GM12878 (cell line): ENCODE data around the gene DIP2B. TPM values are rescaled to one million over a fixed set of nuclear protein-coding genes. Genes with fewer than 3 reads are reported as not detected.

Experiments
- ATAC-seq: fragments of 200-7000 bp; cut with Tn5 transposase; 3 replicates; pipeline ENCODE4 v1.9.1; 2020; ENCODE audit warnings: mild to moderate bottlenecking, moderate library complexity
- BruUV-seq: library from RNA; stranded (reverse); fragments of 400-500 nt; replicated peaks from 2 replicates; lab custom pipeline; 2021; lab: Mats Ljungman, UMichigan
- CTCF ChIA-PET: fragments of 300-600 bp; sonication (Branson Sonifier 250); formaldehyde crosslinking; extraction: SDS; loops from one replicate; lab custom pipeline; 2021; ENCODE audit warnings: inconsistent platforms; lab: Yijun Ruan, JAX
- POLR2A ChIA-PET: fragments of 350-600 bp; formaldehyde crosslinking; extraction: SDS; loops from one replicate; lab custom pipeline; 2021; ENCODE audit warnings: inconsistent platforms; lab: Charles Lee
- RAD21 ChIA-PET: fragments of 300-600 bp; sonication (Branson Sonifier 250); formaldehyde crosslinking; loops from one replicate; lab custom pipeline; 2023; ENCODE audit warnings: antibody characterized with exemption; ENCODE audit not compliant: unreplicated experiment; lab: Charles Lee
- SMC1A ChIA-PET: fragments of 300-600 bp; sonication (Branson Sonifier 250); formaldehyde crosslinking; loops from one replicate; lab custom pipeline; 2023; ENCODE audit not compliant: unreplicated experiment, uncharacterized antibody; lab: Charles Lee
- DNase-seq: peaks from one replicate; pipeline ENCODE4 v3.0.0-alpha.2; 2011; ENCODE audit warnings: low read depth, low spot score
- FAIRE-seq: peaks from 3 replicates; lab custom pipeline; 2011; peaks lifted over from hg19 to GRCh38; lab: Jason Lieb, UNC
- H2AFZ ChIP-seq: 2 replicates; pipeline ENCODE4 v1.6.0; 2011; ENCODE audit warnings: low read depth, low read length, control low read depth; ENCODE audit not compliant: control insufficient read depth
- H3K27ac ChIP-seq: 2 replicates; pipeline ENCODE4 v1.5.1; 2011; ENCODE audit warnings: control low read depth; ENCODE audit not compliant: control insufficient read depth, insufficient read depth
- H3K27me3 ChIP-seq, 2 experiments: replicated peaks in 1 of 2; 2 replicates each; pipeline versions ENCODE4 v1.6.0 to v1.6.1; 2011; ENCODE audit warnings: low read length in 1 of 2; ENCODE audit not compliant: control insufficient read depth in 2 of 2, insufficient read depth in 2 of 2
- H3K36me3 ChIP-seq, 2 experiments: 2 replicates each; pipeline ENCODE4 v1.5.1; 2011; ENCODE audit warnings: low read length in 1 of 2; ENCODE audit not compliant: control insufficient read depth in 2 of 2, insufficient read depth in 2 of 2
- H3K4me1 ChIP-seq: 2 replicates; pipeline ENCODE4 v1.6.1; 2011; ENCODE audit warnings: mild to moderate bottlenecking, low read length, moderate library complexity, mixed read lengths; ENCODE audit not compliant: control insufficient read depth, insufficient read depth
- H3K4me2 ChIP-seq: 2 replicates; pipeline ENCODE4 v1.6.0; 2011; ENCODE audit warnings: control low read depth; ENCODE audit not compliant: control insufficient read depth, insufficient read depth
- H3K4me3 ChIP-seq: fragments of 200-600 bp; sonication (generic); 2 replicates; pipeline ENCODE4 v1.5.1; 2016
- H3K79me2 ChIP-seq: 2 replicates; pipeline ENCODE4 v1.6.0; 2011; ENCODE audit warnings: low read length; ENCODE audit not compliant: control insufficient read depth, insufficient read depth
- H3K9ac ChIP-seq: 2 replicates; pipeline ENCODE4 v1.8.0; 2011; ENCODE audit warnings: low read length, control low read depth, mixed read lengths; ENCODE audit not compliant: control insufficient read depth, insufficient read depth
- H3K9me3 ChIP-seq: replicated peaks from 3 replicates; pipeline ENCODE4 v1.5.1; 2011; ENCODE audit warnings: mild to moderate bottlenecking, low read length; ENCODE audit not compliant: control insufficient read depth, insufficient read depth
- H4K20me1 ChIP-seq: 2 replicates; pipeline ENCODE4 v1.6.0; 2011; ENCODE audit not compliant: control insufficient read depth, insufficient read depth
- BCL11A ChIP-seq: IDR thresholded peaks from 2 replicates; pipeline ENCODE4 v1.6.1; 2011; ENCODE audit warnings: low read depth, low read length
- BRCA1 ChIP-seq: IDR thresholded peaks from 2 replicates; pipeline ENCODE4 v1.6.1; 2011; ENCODE audit warnings: low read depth, low read length, improper control_type of control experiment
- CBFB ChIP-seq: IDR thresholded peaks from 2 replicates; pipeline ENCODE4 v1.6.1; 2016; ENCODE audit warnings: antibody characterized with exemption, low read depth
- CTCF ChIP-seq, 3 experiments: IDR thresholded peaks in 2 of 3; conservative IDR thresholded peaks in 1 of 3; 2 replicates each; pipeline ENCODE4 v1.5.1; 2011; ENCODE audit warnings: low read depth in 3 of 3, low read length in 3 of 3, mild to moderate bottlenecking in 3 of 3, control low read depth in 2 of 3, moderate library complexity in 2 of 3, inconsistent platforms in 1 of 3, mixed read lengths in 1 of 3; ENCODE audit not compliant: control insufficient read depth in 2 of 3, insufficient read depth in 1 of 3; ENCODE audit errors: extremely low read depth in 1 of 3
- EED ChIP-seq: sonication (generic); IDR thresholded peaks from 2 replicates; pipeline ENCODE4 v1.6.1; 2016; ENCODE audit warnings: antibody characterized with exemption, low read depth
- ESRRA ChIP-seq: IDR thresholded peaks from 2 replicates; pipeline ENCODE4 v1.6.1; 2012; ENCODE audit warnings: mild to moderate bottlenecking, low read length, improper control_type of control experiment
- GABPA ChIP-seq: IDR thresholded peaks from 2 replicates; pipeline ENCODE4 v1.6.1; 2014; ENCODE audit warnings: antibody characterized with exemption, low read depth, mild to moderate bottlenecking, inconsistent platforms
- IRF4 ChIP-seq: IDR thresholded peaks from 2 replicates; pipeline ENCODE4 v1.6.1; 2011; ENCODE audit warnings: low read depth, low read length
- IRF5 ChIP-seq: fragments of 450-650 bp; IDR thresholded peaks from 2 replicates; pipeline ENCODE4 v1.6.1; 2017; ENCODE audit warnings: borderline replicate concordance
- JUNB ChIP-seq: IDR thresholded peaks from 2 replicates; pipeline ENCODE4 v1.6.1; 2016; ENCODE audit warnings: antibody characterized with exemption, mild to moderate bottlenecking
- MEF2A ChIP-seq: IDR thresholded peaks from 2 replicates; pipeline ENCODE4 v1.6.1; 2011; ENCODE audit warnings: low read depth, mild to moderate bottlenecking, low read length, moderate library complexity; ENCODE audit not compliant: insufficient read depth
- MYB ChIP-seq: fragments of 150-350 bp; IDR thresholded peaks from 2 replicates; pipeline ENCODE4 v1.6.1; 2014; ENCODE audit warnings: mild to moderate bottlenecking, low read depth, low read length, borderline replicate concordance
- NRF1 ChIP-seq: conservative IDR thresholded peaks from 2 replicates; pipeline ENCODE4 v1.6.1; 2011; ENCODE audit warnings: mild to moderate bottlenecking, low read depth, low read length, improper control_type of control experiment
- RAD21 ChIP-seq: IDR thresholded peaks from 2 replicates; pipeline ENCODE4 v1.6.1; 2011; ENCODE audit warnings: mild to moderate bottlenecking, low read depth, low read length, moderate library complexity; ENCODE audit not compliant: insufficient read depth
- RAD51 ChIP-seq: fragments of 450-650 bp; IDR thresholded peaks from 2 replicates; pipeline ENCODE4 v1.6.1; 2016; ENCODE audit warnings: moderate library complexity, mild to moderate bottlenecking, inconsistent platforms
- RBBP5 ChIP-seq: fragments of 200-600 bp; sonication (generic); conservative IDR thresholded peaks from 2 replicates; pipeline ENCODE4 v1.6.1; 2016
- SMAD5 ChIP-seq: IDR thresholded peaks from 2 replicates; pipeline ENCODE4 v1.6.1; 2016; ENCODE audit warnings: antibody characterized with exemption, low read depth
- SUPT20H ChIP-seq: IDR thresholded peaks from 2 replicates; pipeline ENCODE4 v1.6.1; 2011; ENCODE audit warnings: low read depth, mild to moderate bottlenecking, low read length, moderate library complexity, borderline replicate concordance; ENCODE audit not compliant: control insufficient read depth
- TBL1XR1 ChIP-seq: IDR thresholded peaks from 2 replicates; pipeline ENCODE4 v1.6.1; 2012; ENCODE audit warnings: low read depth, low read length, improper control_type of control experiment
- TCF3 ChIP-seq: IDR thresholded peaks from 2 replicates; pipeline ENCODE4 v1.6.1; 2012; ENCODE audit warnings: low read depth, mild to moderate bottlenecking, low read length, borderline replicate concordance; ENCODE audit not compliant: insufficient read depth
- ZNF207 ChIP-seq: fragments of 450-650 bp; IDR thresholded peaks from 2 replicates; pipeline ENCODE4 v1.6.1; 2014; ENCODE audit warnings: antibody characterized with exemption, mild to moderate bottlenecking, borderline replicate concordance
- ZNF217 ChIP-seq: fragments of 450-650 bp; IDR thresholded peaks from 2 replicates; pipeline ENCODE4 v1.6.1; 2017; ENCODE audit warnings: antibody characterized with exemption, mild to moderate bottlenecking
- ZSCAN29 ChIP-seq: fragments of 450-650 bp; IDR thresholded peaks from 2 replicates; pipeline ENCODE4 v1.6.1; 2017; ENCODE audit warnings: mild to moderate bottlenecking, moderate library complexity
- WGBS: methylation state at CpG from one replicate; pipeline ENCODE4 v1.1.6; 2016; ENCODE audit warnings: low lambda C conversion rate; ENCODE audit not compliant: insufficient replicate concordance, insufficient coverage; ENCODE audit errors: missing lambda C conversion rate; 5-methylcytosine and 5-hydroxymethylcytosine counted together
- in situ Hi-C: fragments of 300-500 bp; cut with MboI; formaldehyde crosslinking; loops from 9 replicates; pipeline ENCODE4 v1.14.3; 2018; ENCODE audit warnings: mixed read lengths
- intact Hi-C: fragments of 100-400 bp; cut with micrococcal nuclease; formaldehyde crosslinking; loops from one replicate; pipeline ENCODE4 v1.14.2; 2022; ENCODE audit not compliant: unreplicated experiment
- polyA plus RNA-seq, 11 experiments: library from polyadenylated mRNA; depleted of rRNA in 4 of 11; unstranded in 6 of 11; stranded (reverse) in 5 of 11; fragments of >200 nt; fragmentation: Nextera tagmentation in 4 of 11; fragmentation: Illumina TruSeq in 1 of 11; extraction: Ambion mirVana in 4 of 11; extraction: Trizol in 1 of 11; gene quantifications; 1 replicate in 1 of 11; 2 replicates in 10 of 11; pipeline versions ENCODE4 v1.2.1 to v1.2.3, GENCODE V29; 2011 to 2016; ENCODE audit warnings: inconsistent platforms in 2 of 11, missing spikeins in 2 of 11, low read depth in 1 of 11
- total RNA-seq, 4 experiments: library from RNA; depleted of rRNA in 3 of 4; stranded (reverse); fragments of >200 nt in 3 of 4; fragmentation: Illumina TruSeq in 1 of 4; extraction: Trizol in 1 of 4; gene quantifications; 2 replicates each; pipeline versions ENCODE4 v1.2.1 to v1.2.3, GENCODE V29; 2013 to 2021

The DIP2B gene
- total and polyA plus RNA-seq, 10 of the 15 experiments (the other 5 are each of a cell fraction or from before 2014, with no cell fraction given): 4.5 to 30.0 (median 18.6) TPM

GRCh38 chr12:50620109-50620977 is 115.6 kb downstream of the DIP2B start:
- Histone ChIP-seq H3K4me3 (no peak overlapping the region), H3K27ac (peak overlapping the region; percentile 25; the same call in 1 of the 2 replicates), H3K4me1 (peaks cover 15% of the 10 kb centered on the region), H3K4me2 (no peak overlapping the region), H3K27me3 (no peaks in the 10 kb centered on the region), H3K36me3 (no peaks in the 10 kb centered on the region), H4K20me1 (0 out of 2 replicates have a peak, but pooled peaks cover 2% of the 10 kb centered on the region), H3K79me2 (peaks cover 22% of the 10 kb centered on the region), H2AFZ (no peak overlapping the region), H3K9me3 (no peaks in the 10 kb centered on the region), H3K9ac (no peak overlapping the region)
- ChIA-PET CTCF (interaction anchor here (0.8 to 1.9 kb wide), 7 partner anchors 18 to 145 kb away, joined by 3 to 5 read pairs (median 3); no protein-coding TSS in a partner anchor), SMC1A (interaction anchor here (0.5 to 2.9 kb wide), 5 partner anchors 14 to 513 kb away, joined by 3 to 21 read pairs (median 3); partner anchors contain the start of gene DIP2B), POLR2A (interaction anchor here (0.5 to 1.2 kb wide), 2 partner anchors 33 to 108 kb away, joined by 3 to 6 read pairs; no protein-coding TSS in a partner anchor), RAD21 (interaction anchor here (0.6 to 1.2 kb wide), 3 partner anchors 112 to 1629 kb away, joined by 3 read pairs; no protein-coding TSS in a partner anchor)
- FAIRE-seq (no peak), ATAC-seq (peak; percentile 55), DNase-seq (no peak)
- BruUV-seq: no TSS peak
- 83% methylated on average over 9 of the region's 9 CpGs for WGBS
- in situ Hi-C loops (no loop called here), intact Hi-C loops (no loop called here)
- TF ChIP-seq RAD51: no peak
- no peak for TF ChIP-seq BRCA1
- 0 out of 2 replicates have a peak, but pooled peaks have one; percentile 9 for TF ChIP-seq TCF3
- no peak for TF ChIP-seq ZSCAN29
- no peak for TF ChIP-seq SUPT20H
- TF ChIP-seq MYB: no peak
- TF ChIP-seq ZNF217: no peak
- TF ChIP-seq NRF1: no peak
- TF ChIP-seq TBL1XR1: no peak
- no peak for TF ChIP-seq SMAD5
- TF ChIP-seq RAD21: no peak
- peak; percentile 72 for TF ChIP-seq EED
- TF ChIP-seq BCL11A: no peak
- TF ChIP-seq IRF5: no peak
- no peak for TF ChIP-seq CTCF (IDR thresholded peaks at IDR 0.05 in 2 of 3, conservative IDR thresholded peaks at IDR 0.05 in 1 of 3; ENCODE audit: control insufficient read depth in 2 of 3, extremely low read depth in 1 of 3, insufficient read depth in 1 of 3, low read depth in 3 of 3, low read length in 3 of 3)
- no peak for TF ChIP-seq GABPA
- no peak for TF ChIP-seq CBFB
- TF ChIP-seq IRF4: no peak
- TF ChIP-seq JUNB: peak; percentile 81
- no peak for TF ChIP-seq MEF2A
- TF ChIP-seq ZNF207: no peak
- TF ChIP-seq ESRRA: no peak
- TF ChIP-seq RBBP5: no peak
